Measurements from ENCODE around the gene UGDH. TPM values are rescaled to one million over a fixed set of nuclear protein-coding genes. Genes with fewer than 3 reads are reported as not detected.

Gene UGDH
- total RNA-seq, 3 donors from 2014 or later, result 68.3 to 134 (median 74.9) TPM

DNA sequence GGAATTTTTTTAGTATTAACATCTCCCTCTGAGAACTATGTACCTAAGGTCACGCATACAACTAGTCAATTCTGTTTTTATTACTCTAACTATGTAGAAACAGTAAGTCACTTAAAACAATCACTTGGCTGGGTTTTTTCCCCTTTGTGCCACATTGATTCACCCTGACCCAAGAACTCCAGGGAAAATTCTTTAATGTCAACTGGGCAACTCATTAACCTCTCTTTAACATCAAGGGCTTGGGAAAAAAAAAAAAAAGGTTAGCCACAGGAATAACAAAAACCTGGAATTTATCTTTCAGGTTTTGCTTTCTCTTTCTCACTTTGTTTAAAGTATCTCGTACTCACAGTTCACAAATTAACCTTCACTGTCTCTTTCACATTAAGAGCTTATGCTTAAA lies 76.6 kb downstream of the UGDH start:
- DNase-seq (ENCODE audit: low spot score in 2 of 2), result no peak
- no peaks in the 10 kb centered on the region for H3K36me3 ChIP-seq
- intact Hi-C loops (cut with DNase I; ENCODE audit: low total_unique reads), result no loop called here
- no peak overlapping the region for H3K4me3 ChIP-seq
- H3K27me3 ChIP-seq, result no peaks in the 10 kb centered on the region
- no peak overlapping the region for H3K27ac ChIP-seq
- TF ChIP-seq POLR2A (IDR thresholded peaks at IDR 0.05), result no peak
- TF ChIP-seq POLR2AphosphoS5 (IDR thresholded peaks at IDR 0.05), result no peak
- TF ChIP-seq CTCF (IDR thresholded peaks at IDR 0.05), result no peak
- no peaks in the 10 kb centered on the region for H3K9me3 ChIP-seq
- H3K4me1 ChIP-seq, result no peaks in the 10 kb centered on the region

Other genes with a start within 250 kb of the UGDH start
- 10 to 100 TPM; 39.3 to 43.6 (median 41.8) TPM for gene RFC1, start 161.1 kb downstream of the UGDH start, total RNA-seq
- 10 to 100 TPM in 1 of 3 donors, 1 to 10 TPM in 2; 2.0 to 23.2 (median 4.6) TPM for gene KLB, start 120.5 kb downstream of the UGDH start, total RNA-seq
- 1,000 to 10,000 TPM; 3,854 to 5,890 (median 5,583) TPM for gene RPL9, start 68.5 kb downstream of the UGDH start, total RNA-seq
- gene LIAS, start 68.4 kb downstream of the UGDH start, total RNA-seq, result 10 to 100 TPM; 10.6 to 17.9 (median 13.1) TPM
- gene SMIM14, start 111.4 kb upstream of the UGDH start, total RNA-seq, result 10 to 100 TPM; 38.7 to 71.0 (median 43.6) TPM
- 10 to 100 TPM; 28.5 to 31.0 (median 29.9) TPM for gene UBE2K, start 170.7 kb upstream of the UGDH start, total RNA-seq

All from breast epithelium (tissue), 4 donors.